Breast epithelium (tissue), 3 donors: Measurements from ENCODE around the gene TIPIN.

ENCODE experiments used
- POLR2A ChIP-seq: fragments of 450-650 bp; IDR thresholded peaks from one replicate; pipeline ENCODE4 v1.6.1; 2016; ENCODE audit warnings: antibody characterized with exemption, mild to moderate bottlenecking, moderate library complexity
- POLR2AphosphoS5 ChIP-seq, 3 donors: sonication (generic); formaldehyde crosslinking; IDR thresholded peaks; one replicate each; pipeline ENCODE4 v1.6.1; 2017; ENCODE audit warnings: antibody characterized with exemption in 3 of 3
- TF ChIP-seq, protein P1 (sequence below), 3 donors: fragments of 450-650 bp; IDR thresholded peaks; one replicate each; pipeline ENCODE4 v1.5.1; 2016 to 2017; ENCODE audit warnings: antibody characterized with exemption in 3 of 3, mild to moderate bottlenecking in 3 of 3, moderate library complexity in 3 of 3

GRCh38 chr15:66308531-66308930 lies 48.0 kb downstream of the TIPIN start:
- TF ChIP-seq, protein P1, sequence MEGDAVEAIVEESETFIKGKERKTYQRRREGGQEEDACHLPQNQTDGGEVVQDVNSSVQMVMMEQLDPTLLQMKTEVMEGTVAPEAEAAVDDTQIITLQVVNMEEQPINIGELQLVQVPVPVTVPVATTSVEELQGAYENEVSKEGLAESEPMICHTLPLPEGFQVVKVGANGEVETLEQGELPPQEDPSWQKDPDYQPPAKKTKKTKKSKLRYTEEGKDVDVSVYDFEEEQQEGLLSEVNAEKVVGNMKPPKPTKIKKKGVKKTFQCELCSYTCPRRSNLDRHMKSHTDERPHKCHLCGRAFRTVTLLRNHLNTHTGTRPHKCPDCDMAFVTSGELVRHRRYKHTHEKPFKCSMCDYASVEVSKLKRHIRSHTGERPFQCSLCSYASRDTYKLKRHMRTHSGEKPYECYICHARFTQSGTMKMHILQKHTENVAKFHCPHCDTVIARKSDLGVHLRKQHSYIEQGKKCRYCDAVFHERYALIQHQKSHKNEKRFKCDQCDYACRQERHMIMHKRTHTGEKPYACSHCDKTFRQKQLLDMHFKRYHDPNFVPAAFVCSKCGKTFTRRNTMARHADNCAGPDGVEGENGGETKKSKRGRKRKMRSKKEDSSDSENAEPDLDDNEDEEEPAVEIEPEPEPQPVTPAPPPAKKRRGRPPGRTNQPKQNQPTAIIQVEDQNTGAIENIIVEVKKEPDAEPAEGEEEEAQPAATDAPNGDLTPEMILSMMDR (IDR thresholded peaks at IDR 0.05): no peak
- TF ChIP-seq POLR2A: no peak
- no peak for TF ChIP-seq POLR2AphosphoS5 (IDR thresholded peaks at IDR 0.05)
